Activated T-cell treated with anti-CD3 and anti-CD28 coated beads for 4 hours (primary cell): ENCODE data around the gene TLX1.
A peak's percentile ranks its signal among the peaks of the same experiment; 100 is the strongest.
"Not testable (repeated sequence)": the region's sequence is repeated elsewhere in the genome, so short reads cannot be mapped to it uniquely, and the experiment has no call there.

Experiments used
- DNase-seq: peaks from one replicate; pipeline ENCODE4 v3.0.0-alpha.2; 2020

TLX1 gene

DNA sequence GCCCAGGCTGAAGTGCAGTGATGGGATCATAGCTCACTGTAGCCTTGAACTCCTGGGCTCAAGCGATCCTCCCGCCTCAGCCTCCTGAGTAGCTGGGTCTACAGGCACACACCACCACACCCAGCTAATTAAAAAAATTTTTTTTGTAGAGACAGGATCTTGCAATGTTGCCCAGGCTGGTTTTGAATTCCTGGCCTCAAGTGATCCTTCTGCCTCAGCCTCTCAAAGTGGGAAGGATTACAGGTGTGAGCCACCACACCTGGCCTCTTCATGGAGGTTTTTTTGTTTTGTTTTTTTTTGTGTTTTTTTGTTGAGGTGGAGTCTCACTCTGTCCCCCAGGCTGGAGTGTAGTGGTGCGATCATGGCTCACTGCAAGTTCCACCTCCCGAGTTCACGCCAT is 23.4 kb downstream of the TLX1 start:
- DNase-seq: not testable (repeated sequence)

DNA sequence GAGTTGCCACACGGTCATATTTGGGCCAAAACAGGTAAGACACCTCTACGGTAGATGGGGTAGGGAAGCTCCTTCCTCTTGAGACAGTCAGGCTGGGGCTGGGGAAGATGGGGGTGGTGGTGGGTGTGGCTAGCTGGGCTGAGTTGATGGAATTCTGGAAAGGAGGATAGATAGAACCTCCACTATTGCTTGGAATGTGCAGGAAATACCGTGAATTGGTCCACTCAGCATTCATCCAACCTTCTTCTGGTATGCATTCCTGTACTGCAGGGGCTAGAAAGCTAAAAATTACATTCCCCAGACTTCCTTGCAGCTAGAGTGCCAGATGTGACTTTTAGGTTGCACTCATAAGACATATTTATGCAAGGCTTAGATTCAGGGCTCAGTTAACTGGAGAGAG is 24.8 kb downstream of the TLX1 start:
- no peak for DNase-seq

DNA sequence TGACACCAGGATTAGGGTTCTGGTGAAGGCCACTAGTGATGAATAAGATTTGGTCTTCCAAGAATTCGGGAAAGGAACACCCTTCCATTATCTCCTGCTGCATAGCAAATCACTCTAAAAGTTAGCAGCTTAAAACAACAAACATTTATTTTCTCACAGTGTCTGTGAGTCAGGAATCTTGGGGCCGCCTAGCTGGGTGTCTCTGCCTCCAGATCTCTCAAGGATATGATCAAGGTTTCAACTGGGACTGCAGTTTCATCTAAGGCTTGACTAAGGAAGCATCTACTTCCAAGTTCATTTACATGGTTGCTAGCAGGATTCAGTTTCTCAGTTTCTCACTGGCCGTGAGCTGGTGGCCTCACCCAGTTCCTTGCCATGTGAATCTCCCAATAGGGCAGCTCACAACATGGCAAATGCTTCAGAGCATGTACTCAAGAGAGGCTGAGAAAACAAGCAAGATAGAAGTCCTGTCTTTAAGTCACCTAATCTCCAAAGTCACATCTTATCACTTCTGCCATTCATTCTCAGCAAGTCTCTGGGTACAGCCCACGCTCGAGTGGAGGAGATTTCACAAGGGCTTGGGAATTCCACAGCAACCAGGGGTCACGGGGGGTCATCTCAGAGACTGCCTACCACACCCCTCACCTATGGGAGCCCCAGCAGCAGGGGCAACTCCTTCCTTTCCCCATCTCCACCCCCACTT is 26.8 kb downstream of the TLX1 start:
- DNase-seq: no peak

DNA sequence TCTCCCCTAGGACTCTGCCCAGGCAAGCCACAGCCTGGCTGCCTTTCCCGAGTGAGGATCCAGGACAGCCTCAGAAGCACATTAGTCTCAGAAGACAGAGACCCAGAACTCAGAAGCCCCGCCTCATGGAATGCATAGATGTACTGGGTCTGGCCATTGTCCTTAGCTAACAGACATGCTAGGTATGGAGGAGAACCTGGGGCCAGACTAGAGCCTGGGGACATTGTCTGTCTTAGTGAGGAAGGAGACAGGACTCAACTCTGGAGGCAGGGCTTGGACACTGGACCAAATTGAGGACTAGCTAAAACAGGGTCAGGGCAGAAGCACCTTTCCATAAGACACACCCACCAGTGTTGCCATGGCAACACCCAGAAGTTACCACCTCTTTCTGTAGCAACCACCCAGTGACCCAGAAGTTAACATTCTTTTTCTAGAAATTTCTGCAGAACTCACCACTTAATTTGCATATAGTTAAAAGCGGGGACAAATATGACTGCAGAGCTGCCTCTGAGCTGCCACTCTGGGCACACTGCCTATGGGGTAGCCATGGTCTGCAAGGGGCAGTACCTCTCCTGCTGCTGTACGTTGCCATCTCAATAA is 27.5 kb downstream of the TLX1 start:
- no peak for DNase-seq

DNA sequence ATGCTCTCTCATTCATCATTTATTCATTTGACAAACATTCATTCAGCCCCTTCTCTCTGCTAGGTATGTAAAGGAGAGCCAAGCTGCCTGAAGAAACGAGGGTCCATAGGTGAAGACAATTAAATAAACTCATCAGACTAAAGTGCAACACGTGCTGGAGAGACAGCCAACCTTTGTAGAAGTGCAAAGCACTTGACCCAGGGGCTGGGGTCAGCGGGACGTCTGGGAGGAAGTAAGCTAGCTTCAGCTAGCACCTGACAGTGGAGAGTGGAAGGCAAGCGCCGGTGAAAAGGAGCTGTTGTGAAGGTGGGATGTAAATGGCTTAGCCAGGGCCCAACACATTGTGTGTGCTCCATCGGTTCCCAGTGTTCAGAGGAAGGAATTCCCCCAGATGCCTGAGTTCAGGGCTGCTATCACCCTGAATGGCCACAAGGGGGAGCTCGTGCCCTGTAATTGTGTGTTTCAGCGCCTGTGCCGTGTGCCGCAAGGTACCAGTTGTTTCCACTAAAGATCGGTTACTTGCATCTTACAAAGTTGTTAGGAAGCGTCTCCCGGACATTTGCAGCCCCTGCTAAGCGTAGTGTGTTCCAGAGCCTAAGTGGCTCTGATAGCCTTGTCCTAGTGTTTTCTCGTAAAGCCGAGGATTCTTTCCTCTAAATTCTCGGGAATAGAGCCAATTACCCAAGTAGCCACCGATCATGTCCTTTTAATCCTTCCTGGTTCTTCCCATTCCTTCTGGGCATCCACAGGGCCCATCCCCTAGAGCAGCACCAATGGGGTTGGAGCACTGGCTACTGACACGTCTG is 30.6 kb downstream of the TLX1 start:
- DNase-seq: peak; percentile 72

DNA sequence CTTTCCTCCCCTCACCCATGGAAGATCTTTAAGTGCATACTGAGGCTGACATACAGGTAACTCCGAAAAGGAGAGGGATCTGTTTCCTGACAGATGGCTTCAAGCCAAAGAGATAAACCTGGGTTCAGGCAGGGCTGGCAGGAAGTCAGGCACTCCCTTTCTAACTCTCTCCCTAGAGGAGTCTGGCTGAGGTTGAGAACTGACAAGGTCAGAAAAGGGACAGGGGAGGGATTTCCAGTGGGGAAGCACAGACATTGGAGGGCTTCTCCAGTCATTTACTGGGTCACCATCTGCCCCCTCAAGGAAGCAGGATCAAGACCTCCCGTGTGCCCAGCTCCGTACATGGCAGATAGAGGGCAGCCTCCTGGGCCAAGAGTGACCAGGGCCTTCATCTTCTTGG is 31.6 kb downstream of the TLX1 start:
- DNase-seq: no peak

DNA sequence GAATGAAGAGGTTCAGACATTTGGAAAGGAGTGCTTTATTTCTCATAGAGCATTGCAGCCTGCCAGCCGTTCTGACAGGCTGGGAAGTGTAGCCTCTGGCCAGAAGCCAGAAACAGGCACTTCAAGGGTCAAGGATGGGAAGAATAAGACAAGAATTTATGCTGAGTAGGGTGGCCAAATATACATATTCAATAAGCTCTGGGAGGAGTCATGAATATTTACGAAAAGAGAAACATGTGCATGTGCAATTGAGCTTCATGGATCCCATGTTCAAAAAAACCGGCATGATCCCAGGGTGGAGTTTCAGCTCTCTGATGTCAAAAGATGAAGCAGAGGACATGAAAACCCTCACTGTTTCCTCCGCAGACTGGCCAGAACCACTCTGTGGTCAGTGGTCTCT is 32.9 kb downstream of the TLX1 start:
- DNase-seq: no peak

DNA sequence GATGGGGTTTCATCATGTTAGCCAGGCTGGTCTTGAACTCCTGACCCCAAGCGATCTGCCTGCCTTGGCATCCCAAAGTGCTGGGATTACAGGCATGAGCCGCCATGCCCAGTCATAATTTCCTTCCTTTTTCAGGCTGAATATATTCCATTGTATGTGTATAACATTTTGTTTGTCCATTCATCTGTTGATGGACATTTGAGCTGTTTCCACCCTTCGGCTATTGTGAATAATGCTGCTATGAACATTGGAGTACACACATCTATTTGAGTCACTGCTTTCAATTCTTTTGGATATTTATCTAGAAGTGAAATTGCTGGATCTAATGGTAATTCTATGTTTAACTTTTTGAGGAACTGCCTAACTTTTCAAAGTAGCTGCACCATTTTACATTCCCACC is 34.6 kb downstream of the TLX1 start:
- no peak for DNase-seq

DNA sequence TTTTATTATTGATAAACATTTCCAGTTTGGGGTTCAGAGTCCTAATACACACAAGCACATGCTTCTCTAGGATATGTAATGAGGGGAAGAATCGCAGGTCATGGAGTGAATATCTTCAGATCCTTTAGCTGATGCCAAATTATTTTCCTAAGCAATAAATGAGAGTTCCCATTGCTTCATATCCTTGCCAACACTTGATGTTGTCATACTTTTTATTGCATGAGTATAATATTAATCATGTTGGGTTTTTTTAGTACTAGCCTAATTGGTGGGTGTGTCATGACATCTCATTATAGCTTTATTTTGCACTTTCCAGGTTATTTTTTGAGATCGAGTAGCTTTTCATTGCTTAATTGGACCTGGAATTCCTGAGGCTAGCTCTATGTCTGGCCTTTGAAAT is 35.3 kb downstream of the TLX1 start:
- no peak for DNase-seq

DNA sequence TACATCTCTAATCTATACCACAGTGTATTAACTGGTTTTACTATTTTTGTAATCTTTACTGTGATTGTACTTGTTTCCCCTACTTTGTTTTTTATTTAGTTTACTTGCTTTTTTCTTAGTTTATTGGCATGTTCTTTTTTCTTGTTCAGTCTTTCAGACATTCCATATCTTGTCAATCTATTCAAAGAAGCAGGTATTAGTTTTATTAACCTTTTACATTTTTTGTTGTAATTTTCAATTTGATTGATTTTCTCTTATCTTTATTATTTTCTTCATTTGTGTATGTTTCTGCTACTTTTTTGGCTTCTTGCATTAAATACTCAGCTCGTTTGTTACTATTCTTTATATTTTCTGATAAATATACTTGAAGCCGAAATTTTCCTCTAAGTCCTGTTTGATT is 41.6 kb downstream of the TLX1 start:
- DNase-seq: no peak

DNA sequence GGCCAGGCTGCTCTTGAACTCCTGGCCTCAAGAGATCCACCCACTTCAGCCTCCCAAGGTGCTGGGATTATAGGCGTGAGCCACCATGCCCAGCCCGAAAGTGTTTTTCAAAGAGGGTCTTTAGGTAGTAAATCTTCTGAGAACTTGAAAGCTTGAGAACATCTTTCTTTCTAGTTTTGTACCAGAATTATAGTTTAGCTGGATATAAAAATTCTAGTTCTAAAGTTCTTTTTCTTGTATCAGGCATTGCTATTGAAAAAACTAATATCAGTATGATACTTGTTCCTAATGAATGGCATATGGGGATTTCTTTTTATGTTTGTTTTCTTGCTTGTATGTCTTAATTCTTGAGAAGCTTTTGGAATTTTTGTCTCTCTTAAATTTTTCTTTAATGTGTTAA is 43.2 kb downstream of the TLX1 start:
- DNase-seq: no peak

DNA sequence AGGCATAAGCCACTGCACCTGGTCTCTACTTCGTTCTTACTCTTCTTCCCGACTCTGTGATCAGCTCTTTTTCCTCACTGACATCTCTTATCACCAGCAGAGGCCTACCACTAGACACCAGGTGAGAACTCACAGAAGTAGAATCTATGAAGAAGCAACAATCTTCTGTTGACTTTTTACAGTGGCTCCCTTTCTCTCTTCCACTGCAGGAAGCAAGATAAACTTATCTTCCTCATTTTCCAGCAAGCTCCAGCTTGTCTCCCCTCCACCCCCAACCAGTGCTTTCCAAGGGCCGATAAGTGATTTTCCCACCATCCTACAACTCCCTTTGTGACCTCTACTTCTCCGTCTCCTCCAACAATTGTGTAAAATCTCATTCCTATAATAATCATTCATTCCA is 45.5 kb downstream of the TLX1 start:
- no peak for DNase-seq

DNA sequence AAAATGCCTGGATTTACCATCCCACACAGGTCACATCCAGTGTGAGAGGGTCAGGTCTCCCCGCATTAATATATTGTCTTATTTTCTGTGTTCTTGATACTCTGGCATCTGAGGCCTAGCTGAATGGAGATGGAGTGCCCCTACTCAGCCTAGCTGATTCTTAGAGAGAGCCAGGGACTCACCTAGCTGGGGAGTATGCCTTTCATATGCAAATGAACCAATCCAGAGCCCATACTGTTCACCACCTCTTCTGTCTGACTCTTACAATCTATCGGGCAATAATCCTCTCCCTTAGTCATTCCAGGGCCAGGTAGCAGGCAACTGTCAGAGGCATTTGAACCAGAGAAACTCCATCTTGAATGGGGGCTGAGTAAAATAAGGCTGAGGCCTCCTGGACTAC is 51.8 kb downstream of the TLX1 start:
- DNase-seq: no peak

DNA sequence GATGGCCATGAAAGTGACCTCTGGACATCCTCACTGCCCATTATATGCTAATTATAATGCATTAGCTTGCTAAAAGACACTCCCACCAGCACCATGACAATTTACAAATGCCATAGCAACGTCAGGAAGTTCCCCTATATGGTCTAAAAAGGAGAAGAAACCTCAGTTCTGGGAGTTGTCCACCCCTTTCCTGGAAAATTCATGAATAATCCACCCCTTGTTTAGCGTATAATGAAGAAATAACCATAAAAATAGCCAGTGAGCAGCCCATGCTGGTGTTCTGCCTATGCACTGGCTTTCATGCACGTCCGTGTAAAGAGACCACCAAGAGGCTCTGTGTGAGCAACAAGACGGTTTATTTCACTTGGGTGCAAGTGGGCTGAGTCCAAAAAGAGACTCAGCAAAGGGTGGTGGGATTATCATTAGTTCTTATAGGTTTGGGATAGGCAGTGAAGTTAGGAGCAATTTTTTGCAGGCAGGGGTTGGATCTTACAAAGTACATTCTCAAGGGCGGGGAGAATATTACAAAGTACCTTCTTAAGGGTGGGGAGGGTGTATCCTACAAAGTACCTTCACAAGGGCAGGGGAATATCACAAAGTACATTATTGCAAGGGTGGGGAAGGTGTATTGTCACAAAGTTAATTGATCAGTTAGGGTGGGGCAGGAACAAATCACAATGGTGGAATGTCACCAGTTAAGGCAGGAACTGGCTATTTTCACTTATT is 52.5 kb downstream of the TLX1 start:
- no peak for DNase-seq
